Kidney (tissue), 14 donors: ENCODE data around the gene WDR72. TPM values are rescaled to one million over a fixed set of nuclear protein-coding genes. Genes with fewer than 3 reads are reported as not detected.

ENCODE experiments used
- DNase-seq, 5 donors: peaks; one replicate each; pipeline ENCODE4 v3.0.0-alpha.2; 2013 to 2020
- FAIRE-seq: peaks from 2 replicates; lab custom pipeline; 2012; peaks lifted over from hg19 to GRCh38; lab: Jason Lieb, UNC
- H3K27ac ChIP-seq, 2 donors: one replicate each; pipeline ENCODE4 v1.7.0; 2013; ENCODE audit warnings: low read depth in 2 of 2, low read length in 2 of 2, inconsistent platforms in 1 of 2
- H3K27me3 ChIP-seq: one replicate; pipeline ENCODE4 v1.7.1; 2013; ENCODE audit warnings: low read length, inconsistent platforms; ENCODE audit not compliant: control insufficient read depth, insufficient read depth
- H3K36me3 ChIP-seq, 3 donors: one replicate each; pipeline versions ENCODE4 v1.7.0 to v1.7.1; 2013; ENCODE audit warnings: low read length in 3 of 3, control low read depth in 1 of 3, inconsistent platforms in 1 of 3; ENCODE audit not compliant: insufficient read depth in 3 of 3, control insufficient read depth in 2 of 3
- H3K4me1 ChIP-seq, 3 donors: one replicate each; pipeline versions ENCODE4 v1.7.0 to v1.7.1; 2013; ENCODE audit warnings: low read length in 3 of 3, inconsistent platforms in 1 of 3, low read depth in 1 of 3; ENCODE audit not compliant: control insufficient read depth in 2 of 3, insufficient read depth in 2 of 3
- H3K4me3 ChIP-seq, 3 donors: one replicate each; pipeline versions ENCODE4 v1.7.0 to v1.8.1; 2013; ENCODE audit warnings: low read length in 3 of 3, control low read depth in 1 of 3, inconsistent platforms in 1 of 3
- H3K9ac ChIP-seq, 3 donors: one replicate each; pipeline versions ENCODE4 v1.7.0 to v1.7.1; 2013; ENCODE audit warnings: low read length in 3 of 3, control low read depth in 1 of 3, inconsistent platforms in 1 of 3
- H3K9me3 ChIP-seq, 3 donors: one replicate each; pipeline versions ENCODE4 v1.7.0 to v1.7.1; 2013; ENCODE audit warnings: low read length in 3 of 3, control low read depth in 1 of 3, inconsistent platforms in 1 of 3; ENCODE audit not compliant: control insufficient read depth in 2 of 3, insufficient read depth in 1 of 3
- intact Hi-C: fragments of 100-400 bp; cut with DNase I; formaldehyde crosslinking; loops from one replicate; pipeline ENCODE4 v1.11.1; 2022
- polyA plus RNA-seq: library from polyadenylated mRNA; stranded (reverse); fragments of 350-450 nt; fragmentation: Illumina TruSeq; extraction: RNeasy Lipid Tissue Mini Kit (QIAGEN cat#74804); gene quantifications from one replicate; pipeline ENCODE4 v1.2.3, GENCODE V29; 2014; ENCODE audit warnings: low read depth, low replicate concordance; ENCODE audit not compliant: insufficient read depth
- total RNA-seq: library from RNA; stranded (reverse); fragmentation: NEBNext Ultra II Directional; extraction: Animal tissue kit (Norgen Biotek cat#: 25700); gene quantifications from one replicate; pipeline ENCODE4 v1.2.1, GENCODE V29; 2021
- TF ChIP-seq, protein P1 (sequence below): IDR thresholded peaks from 3 replicates; pipeline ENCODE4 v1.5.1; 2012; ENCODE audit warnings: mild to moderate bottlenecking, moderate library complexity, borderline replicate concordance; ENCODE audit not compliant: insufficient read depth; ENCODE audit errors: extremely low read depth
- donor health status: control.
- donor health status: control.
- donor health status: control.
- donor health status: control.
- donor health status: control.
- donor health status: DM: yes; HTN: yes; CAD: no.
- donor health status: Normal renal cell carcinoma (clear cell type).

Gene WDR72
- total and polyA plus RNA-seq, 2 donors from 2014 or later, result 55.7 to 60.0 TPM

DNA sequence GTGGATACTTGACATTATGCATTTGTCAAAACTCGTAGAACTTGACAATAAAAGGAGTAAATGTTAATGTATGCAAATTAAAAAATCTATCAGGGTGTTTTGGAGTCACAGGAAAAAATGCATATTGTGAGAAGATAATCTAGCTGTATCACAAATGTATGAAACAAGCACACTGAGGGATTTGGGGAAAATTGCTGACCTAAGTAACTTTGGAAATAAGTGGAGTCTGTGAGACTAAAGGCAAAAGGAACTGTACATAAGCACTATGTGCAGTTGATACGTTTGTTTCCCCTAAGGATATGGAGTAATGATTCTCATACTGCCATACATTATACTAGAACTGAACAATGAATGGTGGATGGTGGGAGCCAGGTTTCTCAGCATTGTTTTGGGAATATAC is 43.2 kb upstream of the WDR72 start:
- Histone ChIP-seq H3K4me3 (no peak overlapping the region), H3K27ac (no peak overlapping the region), H3K27me3 (no peaks in the 10 kb centered on the region), H3K9ac (no peak overlapping the region), H3K4me1 (no peaks in the 10 kb centered on the region), H3K9me3 (no peaks in the 10 kb centered on the region), H3K36me3 (no peaks in the 10 kb centered on the region)
- no peak for FAIRE-seq
- DNase-seq, result no peak
- intact Hi-C loops, result no loop called here
- TF ChIP-seq, protein P1, sequence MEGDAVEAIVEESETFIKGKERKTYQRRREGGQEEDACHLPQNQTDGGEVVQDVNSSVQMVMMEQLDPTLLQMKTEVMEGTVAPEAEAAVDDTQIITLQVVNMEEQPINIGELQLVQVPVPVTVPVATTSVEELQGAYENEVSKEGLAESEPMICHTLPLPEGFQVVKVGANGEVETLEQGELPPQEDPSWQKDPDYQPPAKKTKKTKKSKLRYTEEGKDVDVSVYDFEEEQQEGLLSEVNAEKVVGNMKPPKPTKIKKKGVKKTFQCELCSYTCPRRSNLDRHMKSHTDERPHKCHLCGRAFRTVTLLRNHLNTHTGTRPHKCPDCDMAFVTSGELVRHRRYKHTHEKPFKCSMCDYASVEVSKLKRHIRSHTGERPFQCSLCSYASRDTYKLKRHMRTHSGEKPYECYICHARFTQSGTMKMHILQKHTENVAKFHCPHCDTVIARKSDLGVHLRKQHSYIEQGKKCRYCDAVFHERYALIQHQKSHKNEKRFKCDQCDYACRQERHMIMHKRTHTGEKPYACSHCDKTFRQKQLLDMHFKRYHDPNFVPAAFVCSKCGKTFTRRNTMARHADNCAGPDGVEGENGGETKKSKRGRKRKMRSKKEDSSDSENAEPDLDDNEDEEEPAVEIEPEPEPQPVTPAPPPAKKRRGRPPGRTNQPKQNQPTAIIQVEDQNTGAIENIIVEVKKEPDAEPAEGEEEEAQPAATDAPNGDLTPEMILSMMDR, result no peak

DNA sequence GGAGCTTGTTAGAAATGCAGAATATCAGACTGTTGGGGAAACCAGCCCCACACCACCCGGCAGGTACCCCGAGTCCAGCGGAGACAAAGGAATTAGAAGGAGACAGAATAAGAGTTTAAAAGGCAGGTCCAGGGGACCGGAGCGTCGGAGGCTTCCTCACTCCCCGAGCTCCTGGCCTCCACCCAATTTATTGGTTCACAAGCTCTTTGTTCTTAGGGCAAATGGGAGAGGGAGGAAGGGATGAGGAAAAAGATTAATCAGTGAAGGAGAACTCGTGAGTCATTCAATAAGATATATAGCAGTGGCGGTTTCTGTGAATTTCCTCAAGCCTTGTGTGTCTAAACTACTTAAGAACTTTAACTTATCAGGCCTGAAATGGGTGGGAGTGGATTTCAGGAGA is 32.1 kb upstream of the WDR72 start:
- DNase-seq (no peak), FAIRE-seq (no peak)
- Histone ChIP-seq H3K27ac (no peak overlapping the region), H3K4me3 (no peak overlapping the region), H3K9me3 (no peaks in the 10 kb centered on the region), H3K36me3 (no peaks in the 10 kb centered on the region), H3K9ac (no peak overlapping the region), H3K27me3 (no peaks in the 10 kb centered on the region), H3K4me1 (no peaks in the 10 kb centered on the region)
- TF ChIP-seq, protein P1, result no peak
- intact Hi-C loops, result no loop called here

DNA sequence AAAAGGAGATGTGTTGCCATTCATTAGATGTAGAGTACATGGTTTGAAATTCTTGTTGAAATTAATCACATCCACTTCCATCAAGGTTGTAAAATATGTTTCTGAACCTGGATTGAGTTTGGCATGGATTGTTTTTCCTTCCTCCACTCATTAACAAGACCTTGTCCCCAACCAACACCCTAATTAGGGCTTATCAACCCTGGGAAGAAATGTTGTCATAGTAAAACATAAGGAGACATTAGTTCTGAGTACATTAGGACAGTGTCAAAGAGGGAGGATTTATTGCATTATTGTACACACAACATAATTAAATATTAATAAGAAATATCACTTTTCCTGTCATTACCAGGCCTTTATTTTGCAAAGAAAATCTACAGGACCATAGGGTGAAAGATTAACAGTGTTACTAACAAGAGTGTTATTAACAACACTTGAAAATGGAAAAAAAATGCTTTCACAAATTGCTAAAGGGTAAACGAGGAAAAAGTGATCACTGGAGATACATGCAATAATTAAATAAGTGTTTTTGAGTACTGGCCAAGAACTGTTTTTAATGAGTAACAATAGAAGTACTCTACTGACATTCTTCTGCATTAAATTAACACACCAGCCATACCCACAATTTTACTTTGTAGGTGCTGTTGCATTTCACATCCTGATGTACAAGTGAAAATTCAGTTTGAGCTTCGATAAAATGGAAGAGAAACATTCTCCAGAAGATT is 30.4 kb upstream of the WDR72 start:
- intact Hi-C loops, result no loop called here
- no peak overlapping the region for H3K27ac ChIP-seq
- FAIRE-seq, result peak; percentile 78
- H3K27me3 ChIP-seq, result no peaks in the 10 kb centered on the region
- no peak overlapping the region for H3K4me3 ChIP-seq
- TF ChIP-seq, protein P1, result no peak
- peaks cover 0 to under 1% (median 0%) of the 10 kb centered on the region in 3 donors for H3K4me1 ChIP-seq
- DNase-seq, result no peak
- no peaks in the 10 kb centered on the region for H3K36me3 ChIP-seq
- no peaks in the 10 kb centered on the region for H3K9me3 ChIP-seq
- no peak overlapping the region for H3K9ac ChIP-seq
